Suprapubic skin (tissue), 4 donors: ENCODE measurements around the gene LRMDA. TPM values are rescaled to one million over a fixed set of nuclear protein-coding genes. Genes with fewer than 3 reads are reported as not detected.

Experiments
- DNase-seq, 2 donors: peaks; one replicate each; pipeline ENCODE4 v3.0.0-alpha.2; 2019; ENCODE audit warnings: low spot score in 2 of 2
- H3K27ac ChIP-seq: fragments of 200-600 bp; sonication (generic); one replicate; pipeline ENCODE4 v1.5.1; 2019
- H3K27me3 ChIP-seq: fragments of 200-600 bp; sonication (generic); one replicate; pipeline ENCODE4 v1.5.1; 2019
- H3K36me3 ChIP-seq: fragments of 200-600 bp; sonication (generic); one replicate; pipeline ENCODE4 v1.5.1; 2019
- H3K4me1 ChIP-seq: fragments of 200-600 bp; sonication (generic); one replicate; pipeline ENCODE4 v1.5.1; 2019
- H3K4me3 ChIP-seq: fragments of 200-600 bp; sonication (generic); one replicate; pipeline ENCODE4 v1.5.1; 2019; ENCODE audit warnings: mild to moderate bottlenecking
- H3K9me3 ChIP-seq: fragments of 200-600 bp; sonication (generic); one replicate; pipeline ENCODE4 v1.5.1; 2019
- CTCF ChIP-seq, 2 donors: fragments of 200-600 bp in 1 of 2; fragments of 450-650 bp in 1 of 2; sonication (generic) in 1 of 2; IDR thresholded peaks; one replicate each; pipeline ENCODE4 v1.5.1; 2016 to 2019; ENCODE audit warnings: antibody characterized with exemption in 2 of 2, mild to moderate bottlenecking in 1 of 2, moderate library complexity in 1 of 2
- EP300 ChIP-seq: sonication (generic); formaldehyde crosslinking; IDR thresholded peaks from one replicate; pipeline ENCODE4 v1.6.1; 2017; ENCODE audit warnings: antibody characterized with exemption
- POLR2A ChIP-seq, 2 donors: fragments of 450-650 bp; IDR thresholded peaks; one replicate each; pipeline ENCODE4 v1.6.1; 2017; ENCODE audit warnings: antibody characterized with exemption in 2 of 2, mild to moderate bottlenecking in 2 of 2, moderate library complexity in 2 of 2
- POLR2AphosphoS5 ChIP-seq, 3 donors: sonication (generic); formaldehyde crosslinking; IDR thresholded peaks; one replicate each; pipeline ENCODE4 v1.6.1; 2017; ENCODE audit warnings: antibody characterized with exemption in 3 of 3
- WGBS: methylation state at CpG from one replicate; pipeline ENCODE4 v1.1.5; 2018; 5-methylcytosine and 5-hydroxymethylcytosine counted together
- total RNA-seq, 4 donors: library from RNA; depleted of rRNA; stranded (reverse); fragments of >200 nt; gene quantifications; one replicate each; pipeline ENCODE4 v1.1.0, GENCODE V29; 2016

The LRMDA gene
- total RNA-seq, 4 donors from 2014 or later: 0.10 to 2.9 (median 1.9) TPM; not detected in 1

- H3K4me1 ChIP-seq: peaks cover 2% of the 10 kb centered on the region
- no peaks in the 10 kb centered on the region for H3K9me3 ChIP-seq
- H3K4me3 ChIP-seq: no peak overlapping the region
- no peaks in the 10 kb centered on the region for H3K36me3 ChIP-seq
- H3K27me3 ChIP-seq: no peaks in the 10 kb centered on the region
- no peak for TF ChIP-seq POLR2AphosphoS5 (IDR thresholded peaks at IDR 0.05)
- no peak for TF ChIP-seq CTCF (IDR thresholded peaks at IDR 0.05)
- no peak for TF ChIP-seq EP300
- TF ChIP-seq POLR2A (IDR thresholded peaks at IDR 0.05): no peak
- DNase-seq: no peak
- 89% methylated on average over 3 of the region's 3 CpGs for WGBS
- H3K27ac ChIP-seq: no peak overlapping the region
These were observed 6.3 kb downstream of the LRMDA start for GRCh38 chr10:75437693-75438092.

DNA sequence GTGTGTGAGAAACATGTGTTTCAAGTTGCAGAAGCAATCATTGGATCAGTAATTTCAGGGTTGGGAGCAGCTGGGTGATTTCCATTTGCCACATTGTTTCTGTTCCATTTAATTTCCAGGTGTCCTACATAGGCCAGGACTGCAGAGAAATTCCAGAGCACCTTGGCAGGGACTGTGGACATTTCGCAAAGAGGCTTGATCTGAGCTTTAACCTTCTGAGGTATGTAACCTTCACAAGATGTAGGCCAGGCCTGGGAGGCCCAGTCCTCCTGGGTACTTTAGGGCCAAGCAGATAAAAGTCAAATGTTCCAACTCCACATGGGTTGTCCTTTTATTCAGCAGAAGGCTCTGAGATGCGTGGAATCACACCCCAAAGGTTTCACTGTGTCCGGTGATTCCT is 6.9 kb downstream of the LRMDA start:
- Histone ChIP-seq H3K9me3 (no peaks in the 10 kb centered on the region), H3K27me3 (no peaks in the 10 kb centered on the region), H3K36me3 (no peaks in the 10 kb centered on the region), H3K4me3 (no peak overlapping the region), H3K27ac (no peak overlapping the region), H3K4me1 (no peaks in the 10 kb centered on the region)
- DNase-seq: no peak
- WGBS: 89% methylated on average over 3 of the region's 3 CpGs
- TF ChIP-seq POLR2A (IDR thresholded peaks at IDR 0.05): no peak
- no peak for TF ChIP-seq POLR2AphosphoS5 (IDR thresholded peaks at IDR 0.05)
- no peak for TF ChIP-seq CTCF (IDR thresholded peaks at IDR 0.05)
- no peak for TF ChIP-seq EP300

DNA sequence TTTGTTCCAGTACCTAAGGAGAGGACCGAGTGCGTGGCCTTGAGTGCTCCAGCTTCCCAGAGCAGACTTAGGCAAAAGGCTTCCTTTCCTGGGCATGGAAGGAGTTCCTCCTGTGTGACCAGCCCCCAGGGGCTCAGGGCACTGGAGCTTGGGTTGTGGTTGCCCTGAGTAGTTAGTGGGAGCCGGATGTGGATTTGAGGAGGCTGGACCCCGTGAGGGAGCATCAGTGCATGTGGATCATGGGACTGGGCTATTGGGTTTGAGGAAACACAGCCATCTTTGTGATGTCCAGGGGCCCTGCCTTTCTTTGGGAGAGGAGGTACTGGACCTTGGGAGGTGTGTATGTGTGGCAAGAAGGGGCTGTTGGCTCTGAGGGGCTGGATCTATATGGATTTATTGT is 8.4 kb downstream of the LRMDA start:
- DNase-seq: no peak
- no peaks in the 10 kb centered on the region for H3K27me3 ChIP-seq
- H3K4me3 ChIP-seq: no peak overlapping the region
- H3K4me1 ChIP-seq: no peaks in the 10 kb centered on the region
- TF ChIP-seq POLR2A (IDR thresholded peaks at IDR 0.05) (no peak), POLR2AphosphoS5 (IDR thresholded peaks at IDR 0.05) (no peak), EP300 (no peak)
- WGBS: 93% methylated on average over 4 of the region's 4 CpGs
- no peaks in the 10 kb centered on the region for H3K36me3 ChIP-seq
- H3K9me3 ChIP-seq: peaks cover 8% of the 10 kb centered on the region
- H3K27ac ChIP-seq: no peak overlapping the region

- Histone ChIP-seq H3K4me3 (no peak overlapping the region), H3K4me1 (no peaks in the 10 kb centered on the region), H3K27ac (no peak overlapping the region), H3K9me3 (peaks cover 12% of the 10 kb centered on the region), H3K36me3 (no peaks in the 10 kb centered on the region), H3K27me3 (no peaks in the 10 kb centered on the region)
- no peak for DNase-seq
- WGBS: 92% methylated on average over 4 of the region's 4 CpGs
- TF ChIP-seq POLR2A (IDR thresholded peaks at IDR 0.05): no peak
- TF ChIP-seq EP300: no peak
- TF ChIP-seq POLR2AphosphoS5 (IDR thresholded peaks at IDR 0.05): no peak
- no peak for TF ChIP-seq CTCF (IDR thresholded peaks at IDR 0.05)
These were observed 8.9 kb downstream of the LRMDA start for GRCh38 chr10:75440271-75440793.

DNA sequence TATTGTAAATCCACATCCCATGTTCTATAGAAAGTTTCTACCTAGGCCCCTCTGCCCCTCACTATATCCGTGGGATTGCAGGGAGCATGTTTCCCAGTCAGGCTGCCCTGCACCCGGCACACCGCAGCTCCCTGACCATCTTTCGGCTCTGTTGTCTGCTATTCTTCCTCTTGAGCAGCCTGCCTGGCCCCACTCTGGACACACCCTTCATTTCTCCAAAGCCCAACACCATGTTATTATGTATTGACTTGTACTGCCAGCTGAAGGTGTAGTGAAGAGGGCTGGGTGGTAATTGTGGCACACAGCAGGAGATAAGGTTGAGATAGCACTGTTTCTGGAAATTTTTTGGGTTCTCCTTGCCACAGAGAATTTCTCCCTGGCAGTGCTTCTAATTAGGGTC is 9.8 kb downstream of the LRMDA start:
- H3K27ac ChIP-seq: no peak overlapping the region
- peaks cover 12% of the 10 kb centered on the region for H3K9me3 ChIP-seq
- H3K27me3 ChIP-seq: no peaks in the 10 kb centered on the region
- TF ChIP-seq POLR2A (IDR thresholded peaks at IDR 0.05): no peak
- TF ChIP-seq CTCF (IDR thresholded peaks at IDR 0.05): no peak
- TF ChIP-seq EP300: no peak
- TF ChIP-seq POLR2AphosphoS5 (IDR thresholded peaks at IDR 0.05): no peak
- WGBS: 80% methylated on average over 4 of the region's 4 CpGs
- H3K4me1 ChIP-seq: no peaks in the 10 kb centered on the region
- no peak for DNase-seq
- H3K36me3 ChIP-seq: no peaks in the 10 kb centered on the region
- no peak overlapping the region for H3K4me3 ChIP-seq

DNA sequence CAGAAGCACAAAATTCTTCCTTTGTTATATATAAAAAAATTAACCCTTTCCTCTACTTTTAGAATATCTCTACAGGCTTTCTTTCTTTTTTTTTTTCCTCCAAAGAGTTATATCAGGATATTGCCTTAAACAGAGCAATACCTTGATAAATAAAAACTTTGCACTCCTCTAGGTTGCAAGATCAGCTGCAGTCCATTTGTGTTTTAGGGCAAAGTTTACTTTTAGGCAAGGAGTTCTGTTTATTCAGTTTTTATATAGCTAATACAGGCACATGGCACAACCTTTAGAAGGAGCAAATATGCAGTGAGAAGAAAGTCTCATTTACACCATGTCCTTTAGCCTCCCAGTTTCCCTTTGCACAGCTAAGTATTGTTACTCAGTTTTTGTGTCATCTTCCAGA is 10.3 kb downstream of the LRMDA start:
- Histone ChIP-seq H3K9me3 (peaks cover 12% of the 10 kb centered on the region), H3K27ac (no peak overlapping the region), H3K36me3 (no peaks in the 10 kb centered on the region), H3K27me3 (no peaks in the 10 kb centered on the region), H3K4me1 (no peaks in the 10 kb centered on the region), H3K4me3 (no peak overlapping the region)
- DNase-seq: no peak
- no peak for TF ChIP-seq POLR2AphosphoS5 (IDR thresholded peaks at IDR 0.05)
- no peak for TF ChIP-seq POLR2A (IDR thresholded peaks at IDR 0.05)
- TF ChIP-seq CTCF (IDR thresholded peaks at IDR 0.05): no peak
- no peak for TF ChIP-seq EP300
